Activated T-helper 9 cell treated with anti-CD3 and anti-CD28 coated beads, Interleukin-2, amount 50 U/mL, for 16 hours (primary cell): Measurements from ENCODE around the gene ACVR1B.

Experiments used
- DNase-seq: peaks from one replicate; pipeline ENCODE4 v3.0.0-alpha.2; 2020; ENCODE audit warnings: low read depth

Gene ACVR1B

DNA sequence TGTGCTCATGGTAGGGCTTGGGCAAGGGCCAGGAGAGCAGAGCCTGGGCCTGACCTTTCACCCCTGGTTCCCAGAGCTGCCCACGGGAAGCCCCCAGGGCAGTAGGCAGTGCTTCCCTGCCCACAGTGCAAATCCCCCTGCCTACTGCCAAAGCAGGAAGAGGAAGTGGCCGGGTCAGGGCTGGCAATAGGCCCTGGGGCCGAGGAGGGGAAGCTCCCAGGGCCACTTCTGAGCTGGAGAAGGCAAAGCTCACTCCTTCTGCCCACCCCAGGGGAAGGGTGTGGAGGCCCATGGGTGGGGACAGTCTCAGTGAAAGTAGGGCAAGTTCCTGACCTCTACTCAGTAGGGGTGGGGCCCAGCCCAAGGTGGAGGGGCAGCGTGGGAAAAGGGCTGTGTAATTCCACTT, 94.3 kb downstream of the ACVR1B start:
- DNase-seq = no peak
